ENCODE results near the gene OTOS. TPM values are rescaled to one million over a fixed set of nuclear protein-coding genes. Genes with fewer than 3 reads are reported as not detected.

Gene OTOS
- not detected for polyA plus RNA-seq (ENCODE audit: insufficient read depth in 1 of 5, insufficient read length in 5 of 5, low replicate concordance in 1 of 5)
- long read RNA-seq, donor 1: 0 reads
- long read RNA-seq, donor 2: 0 reads
- long read RNA-seq, donor 3: 0 reads
- long read RNA-seq, donor 4: 0 reads
- long read RNA-seq, donor 5: 0 reads
- long read RNA-seq, donor 6: 0 reads
- long read RNA-seq, donor 7: 0 reads
- long read RNA-seq, donor 8: 0 reads

DNA sequence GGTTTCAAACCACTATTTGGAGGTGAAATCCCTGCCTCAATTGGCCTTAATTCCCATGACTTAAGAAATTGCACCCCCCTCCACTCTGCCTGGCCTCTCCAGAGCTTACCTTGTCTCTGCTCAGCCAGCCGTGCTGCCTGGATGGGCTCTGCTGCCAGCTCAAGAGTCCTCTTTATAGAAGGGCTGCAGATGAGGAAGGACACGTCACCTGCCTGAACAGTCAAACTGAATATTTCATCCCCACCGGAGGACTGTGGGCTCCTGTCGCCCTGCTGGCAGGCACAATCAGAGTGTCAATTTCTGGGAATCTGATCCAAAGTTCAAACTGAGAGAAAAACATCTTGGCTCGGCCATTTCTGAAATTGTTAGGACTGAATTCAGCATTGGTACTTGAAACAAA lies at the start of gene OTOS:
OTOS (minus strand) TSS at position 148 of the 400 bp plus-strand sequence. CDS start 332 bp downstream, outside the sequence.
- DNase-seq: no peak

DNA sequence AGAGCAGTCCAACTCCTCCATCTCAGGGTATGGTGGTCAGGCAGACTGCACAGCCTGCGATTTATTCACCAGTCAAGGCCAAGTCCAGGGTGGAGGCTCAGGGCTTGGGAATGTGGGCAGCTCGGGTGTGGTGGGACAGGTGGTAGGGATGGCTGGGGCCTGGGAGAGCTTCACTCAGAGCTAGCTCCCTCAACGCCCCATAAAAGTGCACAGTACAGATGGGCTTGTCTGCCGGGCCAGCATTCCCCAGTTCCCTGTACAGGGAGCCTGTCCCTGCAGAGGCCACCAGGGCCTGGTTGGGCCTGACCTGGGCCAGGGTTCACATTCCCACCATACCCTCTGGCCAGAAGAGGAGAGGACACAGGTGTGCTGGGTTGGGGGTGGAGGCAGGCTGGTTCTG lies 49.2 kb upstream of the OTOS start:
- no peak for DNase-seq

DNA sequence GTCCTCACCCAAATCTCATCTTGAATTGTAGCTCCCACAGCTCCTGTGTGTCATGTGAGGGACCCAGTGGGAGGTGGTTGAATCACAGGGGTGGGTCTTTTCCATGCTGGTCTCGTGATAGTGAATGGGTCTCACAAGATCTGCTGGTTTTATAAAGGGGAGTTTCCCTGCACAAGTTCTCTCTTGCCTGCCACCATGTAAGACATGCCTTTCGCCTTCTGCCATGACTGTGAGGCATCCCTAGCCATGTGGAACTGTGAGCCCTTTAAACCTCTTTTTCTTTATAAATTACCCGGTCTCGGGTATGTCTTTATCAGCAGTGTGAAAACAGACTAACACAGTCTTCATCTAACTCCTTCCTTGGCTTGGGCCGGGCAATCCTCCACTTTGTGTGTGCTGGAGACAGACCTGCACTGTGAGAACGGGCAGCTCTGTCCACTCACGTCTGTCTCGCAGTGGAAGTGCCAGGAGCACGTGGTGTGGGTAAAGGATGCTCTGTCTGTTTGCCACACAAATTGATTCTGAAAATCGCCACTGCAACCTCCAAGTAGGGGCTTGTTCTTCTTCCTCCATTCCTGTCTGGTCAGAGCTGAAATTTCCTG lies 47.6 kb upstream of the OTOS start:
- DNase-seq: no peak

DNA sequence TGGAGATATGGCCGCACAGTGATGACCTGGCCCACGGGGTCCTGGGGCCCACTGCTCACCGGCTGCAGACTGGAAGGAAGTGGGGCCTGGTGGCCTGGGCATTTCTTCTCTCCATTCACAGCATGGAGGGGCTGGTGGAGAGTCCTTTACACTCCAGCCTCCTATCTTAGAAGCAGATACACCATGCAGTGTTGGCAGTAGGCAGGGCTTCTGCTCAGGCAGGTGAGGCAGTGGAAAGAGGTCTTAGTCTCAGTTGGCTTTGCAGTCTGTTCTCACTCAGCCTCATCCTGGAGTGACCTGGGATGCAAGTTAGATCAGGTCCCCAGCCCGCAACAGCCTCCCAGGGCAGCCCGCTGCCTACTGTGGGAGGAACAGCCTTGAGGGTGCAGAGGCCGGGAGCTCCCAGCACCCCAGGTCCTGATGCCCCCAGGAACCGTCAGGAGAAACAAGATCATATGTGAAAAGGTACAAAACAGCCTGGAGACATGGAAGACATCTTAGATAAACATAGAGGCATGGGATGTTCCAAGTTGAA lies 45.8 kb upstream of the OTOS start:
- no peak for DNase-seq

DNA sequence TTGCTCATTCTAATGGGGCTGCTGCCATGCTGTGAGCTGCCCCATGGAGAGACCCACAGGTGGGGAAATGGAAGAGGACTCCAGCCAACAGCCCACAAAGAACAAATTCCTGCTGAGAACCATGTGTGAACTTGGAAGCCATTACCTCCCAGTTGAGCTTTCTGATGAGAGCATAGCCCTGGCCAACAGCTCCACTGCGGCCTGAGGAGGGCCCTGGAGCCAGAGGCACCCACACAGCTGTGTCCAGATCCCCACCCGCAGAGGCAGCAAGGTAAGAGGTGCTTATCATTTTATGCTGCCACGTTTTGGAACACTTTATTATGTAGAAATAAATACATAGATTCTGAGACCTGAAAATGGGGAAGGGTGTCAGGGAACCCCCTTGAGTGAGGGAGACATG lies 44.2 kb upstream of the OTOS start:
- DNase-seq: no peak

DNA sequence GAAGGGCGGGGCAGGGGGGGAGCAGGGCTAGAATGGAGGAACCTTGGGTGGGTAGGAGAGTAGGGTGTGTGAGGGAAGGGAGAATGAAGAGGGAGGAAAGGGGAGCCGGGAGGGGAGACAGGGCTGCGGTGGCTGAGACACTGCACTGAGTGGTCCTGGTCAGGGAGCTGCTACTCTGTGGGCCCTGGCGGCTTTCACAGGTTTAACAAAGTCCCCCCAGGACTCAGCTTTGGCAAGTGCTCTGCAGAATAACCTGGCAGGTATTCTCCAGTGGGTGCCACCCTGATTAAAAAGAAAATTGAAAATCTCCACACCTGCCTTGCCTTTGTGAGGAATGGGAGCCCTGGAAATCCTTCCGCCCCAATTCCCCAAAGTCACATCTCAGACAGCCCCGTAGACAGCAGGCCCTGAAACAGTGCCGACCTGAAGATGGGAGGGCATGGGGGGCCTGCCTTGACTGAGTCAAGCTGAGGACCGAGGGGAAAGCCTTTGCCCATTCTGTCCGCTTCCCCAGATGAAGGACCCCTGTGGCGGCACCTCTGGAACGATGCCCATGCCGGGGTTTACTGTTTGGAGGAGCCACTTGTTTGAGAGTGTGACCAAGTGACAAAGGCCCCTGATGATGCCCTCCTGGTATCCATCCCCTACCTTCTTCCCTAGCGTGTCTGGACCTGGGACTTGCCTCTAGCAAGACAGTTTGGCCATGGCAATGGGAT lies 43.6 kb upstream of the OTOS start:
- no peak for DNase-seq

DNA sequence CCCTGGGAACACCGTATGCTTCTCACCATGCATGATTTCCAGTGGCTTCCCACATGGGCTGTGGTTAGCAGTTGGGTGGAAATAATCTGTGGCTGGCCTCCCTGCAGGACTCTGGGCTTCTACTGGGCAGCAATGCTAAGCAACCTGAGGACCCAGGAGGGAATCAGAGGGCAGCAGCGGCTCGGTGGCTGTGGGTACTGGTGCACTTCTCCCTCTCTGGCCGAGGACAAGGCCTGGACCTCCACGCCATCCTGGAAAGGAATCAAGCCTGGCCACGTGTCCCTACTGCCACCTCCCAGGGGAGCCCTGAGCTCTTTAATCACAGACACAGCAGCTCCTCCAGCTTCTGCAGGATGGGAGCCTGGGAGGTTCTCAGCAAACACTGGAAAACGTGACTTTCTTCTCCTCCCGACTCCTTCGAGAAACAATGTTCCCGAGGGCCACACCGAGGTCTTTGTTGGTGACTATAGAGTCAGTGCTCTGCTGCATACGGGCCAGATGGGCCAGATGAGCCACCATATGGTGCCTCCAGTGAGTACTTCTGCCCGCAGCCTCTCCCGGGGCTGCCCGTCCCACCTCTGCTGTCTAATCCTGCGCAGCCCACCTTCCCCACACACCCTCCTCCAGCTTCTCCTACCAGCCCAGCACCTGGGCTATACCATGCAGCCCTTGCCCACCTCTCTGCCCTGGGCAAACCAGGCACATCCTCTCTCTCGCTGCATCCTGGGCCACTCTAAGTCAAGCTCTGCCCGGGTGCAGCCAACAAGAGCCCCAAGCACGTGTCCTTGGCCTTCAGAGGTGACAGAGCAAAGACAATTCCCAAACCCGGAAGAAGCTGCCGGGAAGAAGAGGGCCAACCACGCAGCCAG lies 42.8 kb upstream of the OTOS start:
- no peak for DNase-seq

DNA sequence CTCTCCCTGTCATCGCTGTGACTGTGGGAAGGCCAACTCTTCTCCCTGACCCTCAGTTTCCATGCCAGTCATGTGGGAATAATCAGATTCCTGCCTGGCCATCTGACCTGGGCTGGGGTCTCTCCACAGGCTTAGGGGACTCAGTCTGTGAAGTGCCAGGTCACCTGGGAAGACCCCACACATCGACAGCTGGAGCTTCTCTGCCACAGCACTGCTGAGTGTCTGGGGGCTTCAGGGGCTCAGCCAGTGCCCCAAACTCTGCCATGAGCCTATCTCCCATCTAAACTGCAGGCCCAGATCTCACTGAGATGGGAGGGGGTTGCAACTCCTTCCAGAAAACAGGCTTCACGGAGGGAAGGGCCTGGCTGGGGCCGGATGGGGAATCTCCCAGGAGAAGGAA lies 42.0 kb upstream of the OTOS start:
- no peak for DNase-seq

DNA sequence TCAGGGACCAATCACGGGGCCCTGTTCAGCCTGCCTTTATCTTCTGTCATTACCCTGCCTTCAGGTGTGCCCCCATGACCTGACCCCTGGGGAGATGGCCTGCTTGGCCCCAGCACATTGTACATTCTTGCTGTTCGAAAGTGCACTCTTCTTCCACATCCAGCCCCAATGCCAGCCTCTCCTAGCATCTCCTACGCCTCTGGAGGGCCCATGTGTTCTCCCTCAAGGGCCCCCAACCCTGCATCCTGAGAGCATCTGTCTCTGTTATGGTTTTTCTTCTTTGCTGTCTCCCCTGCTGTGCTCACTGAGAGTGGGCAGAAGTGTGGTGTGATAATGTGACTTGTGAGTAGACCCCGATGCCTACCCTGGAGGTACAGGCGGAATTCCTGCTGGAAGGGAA lies 41.5 kb upstream of the OTOS start:
- DNase-seq: no peak

DNA sequence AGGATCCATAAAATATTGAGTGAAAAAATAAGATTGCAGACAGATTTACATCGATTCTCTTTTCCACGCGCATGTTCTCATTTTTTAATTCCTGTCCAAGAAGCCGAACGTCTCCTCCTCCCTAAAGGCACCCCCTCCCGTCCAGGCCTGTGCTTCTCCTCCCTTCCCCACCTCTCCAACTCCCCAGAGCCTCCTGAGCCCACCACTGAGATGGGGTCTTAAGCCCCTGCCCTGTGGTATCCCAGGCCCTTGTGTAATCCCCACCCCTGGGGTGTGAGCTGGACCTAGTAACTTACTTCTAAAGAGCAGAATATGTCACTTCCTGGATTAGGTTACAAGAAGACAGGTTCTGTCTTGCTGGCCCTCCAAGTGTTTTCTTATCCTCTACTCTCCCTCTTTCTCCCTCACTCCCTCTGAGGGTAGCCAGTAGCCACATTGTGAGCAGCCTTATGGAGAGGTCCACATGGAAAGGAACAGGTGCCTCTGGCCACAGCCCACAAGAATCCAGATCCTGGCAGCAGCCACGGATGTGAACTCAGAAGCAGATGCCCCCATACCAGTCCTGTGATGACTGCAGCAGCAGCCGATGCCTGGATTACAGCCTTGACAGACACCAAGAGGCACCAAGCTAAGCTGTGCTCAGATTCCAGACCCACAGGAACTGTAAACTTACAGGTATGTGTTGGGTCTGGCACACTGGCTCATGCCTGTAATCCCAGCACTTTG lies 39.6 kb upstream of the OTOS start:
- DNase-seq: no peak

DNA sequence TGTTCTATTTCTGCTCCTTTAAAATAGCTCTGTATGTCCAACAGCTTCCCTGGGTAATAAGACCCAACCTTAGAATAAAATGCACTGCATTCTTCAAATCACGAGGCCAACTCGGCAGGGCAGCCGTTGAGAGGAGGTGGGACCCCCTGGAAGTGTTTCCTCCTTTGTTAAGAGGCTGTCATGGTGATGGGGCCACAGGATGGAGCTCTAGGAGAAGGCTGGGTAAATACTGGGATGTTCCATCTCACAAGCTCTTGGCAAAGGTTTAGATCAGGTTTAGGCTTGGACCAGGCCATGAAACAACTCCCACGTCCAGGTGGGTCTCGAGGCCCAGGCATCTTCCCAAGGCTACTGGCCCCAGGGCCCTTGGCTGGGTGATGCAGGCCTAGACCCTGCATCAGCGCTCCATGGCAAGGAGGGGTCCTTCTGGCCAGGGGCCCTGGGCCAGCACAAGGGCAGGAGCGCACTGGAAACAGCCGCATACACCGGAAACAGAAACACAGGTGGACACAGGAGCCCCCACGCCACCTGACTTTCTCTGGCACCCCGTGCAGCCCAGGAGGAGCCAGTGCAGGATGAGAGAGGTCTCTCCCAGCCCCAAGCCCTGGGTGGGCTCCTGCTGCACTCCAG lies 38.8 kb upstream of the OTOS start:
- no peak for DNase-seq

DNA sequence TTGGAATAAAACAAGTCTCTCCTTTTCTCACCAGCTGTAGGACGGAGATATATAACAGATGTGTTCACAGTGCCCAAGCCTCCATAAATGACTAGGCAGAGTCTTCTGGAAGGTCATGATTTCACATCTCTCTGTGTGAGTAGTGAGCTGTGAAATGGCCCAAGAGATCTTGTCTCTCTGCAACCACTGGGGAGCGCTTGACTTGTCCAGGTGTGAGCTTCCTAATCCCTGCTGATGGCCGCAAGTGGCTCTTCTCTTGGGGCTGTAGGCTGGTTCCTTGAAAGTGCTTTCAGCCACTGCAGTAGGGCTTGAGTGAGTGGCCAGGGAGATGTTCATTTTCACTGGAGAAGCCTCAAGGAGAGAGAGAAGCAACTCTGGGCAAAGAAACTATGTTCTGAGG lies 38.1 kb upstream of the OTOS start:
- DNase-seq: no peak

DNA sequence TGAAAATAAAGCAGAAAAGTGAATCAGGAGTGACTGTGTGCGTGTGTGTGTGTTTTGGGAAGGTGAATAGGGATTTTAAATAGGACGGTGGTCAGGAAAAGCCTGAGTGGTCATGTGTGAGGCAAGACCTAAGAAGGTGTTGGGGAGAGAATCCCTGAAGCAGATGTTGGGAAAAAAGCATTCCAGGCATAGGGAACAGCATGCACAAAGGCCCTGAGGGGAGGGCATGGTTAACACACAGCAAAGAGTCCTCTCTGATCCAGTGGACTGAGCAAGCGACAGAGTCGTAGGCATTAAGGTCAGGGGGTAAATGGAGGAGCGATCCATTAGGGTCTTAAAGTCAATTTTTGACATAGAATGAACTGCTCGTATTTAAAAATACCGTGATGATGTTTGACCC lies 34.0 kb upstream of the OTOS start:
- no peak for DNase-seq

DNA sequence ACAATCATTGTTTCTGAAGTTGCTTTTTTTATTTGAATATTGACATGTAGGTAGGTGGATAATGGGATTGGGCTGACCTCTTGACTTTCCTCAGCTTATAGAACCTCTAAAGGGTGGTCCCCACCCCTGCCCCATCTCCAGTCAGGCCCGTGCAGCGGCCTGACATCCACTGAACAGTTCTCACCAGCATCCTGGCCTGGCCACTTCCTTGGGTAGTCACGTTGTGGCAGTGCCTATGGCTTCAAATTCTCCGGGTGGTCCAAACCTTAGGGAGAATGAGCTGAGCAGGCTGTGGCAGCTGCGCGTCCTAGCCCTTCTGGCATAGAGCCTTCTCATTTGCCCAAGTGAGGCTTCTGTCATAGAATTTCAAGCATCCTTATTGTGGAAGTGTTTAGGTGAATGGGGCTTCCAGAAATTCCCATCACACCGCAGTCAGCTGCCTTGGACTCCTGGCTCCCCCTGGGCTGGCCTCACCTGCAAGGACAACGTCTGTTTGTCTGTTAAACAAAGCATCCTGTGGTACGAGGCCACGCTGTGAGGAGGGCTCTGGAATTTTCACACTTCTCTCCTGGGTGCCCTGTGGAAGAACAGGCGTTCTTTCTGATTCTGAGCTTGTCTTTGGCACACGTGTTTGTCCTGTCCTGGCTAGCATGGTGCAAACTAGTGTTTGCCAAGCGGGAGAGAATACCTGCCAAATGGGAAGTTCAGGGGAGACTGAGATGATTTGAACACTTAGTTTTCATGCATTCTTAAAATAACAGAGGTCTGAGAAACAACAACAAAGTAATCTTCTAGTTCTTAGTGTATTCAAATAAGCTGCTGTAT lies 31.8 kb upstream of the OTOS start:
- DNase-seq: no peak

DNA sequence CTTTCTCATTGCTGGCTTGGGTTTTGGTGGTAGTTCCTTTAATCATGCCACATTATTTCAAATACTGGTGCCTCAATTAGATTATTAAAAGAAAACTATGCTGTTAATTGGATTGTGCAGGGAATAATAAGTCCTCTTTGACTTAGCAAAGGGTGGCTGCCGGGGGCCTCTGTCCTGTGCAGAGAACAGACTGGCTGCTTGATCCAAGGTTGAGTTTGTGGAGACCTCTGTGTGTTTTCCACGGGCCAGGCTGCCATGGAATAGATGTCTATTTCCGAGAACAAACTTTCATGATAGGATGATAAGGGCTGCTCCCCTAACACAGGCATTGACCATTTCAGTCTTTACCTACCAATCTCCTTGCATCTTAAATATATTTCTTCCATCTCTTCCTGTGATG lies 30.4 kb upstream of the OTOS start:
- no peak for DNase-seq

DNA sequence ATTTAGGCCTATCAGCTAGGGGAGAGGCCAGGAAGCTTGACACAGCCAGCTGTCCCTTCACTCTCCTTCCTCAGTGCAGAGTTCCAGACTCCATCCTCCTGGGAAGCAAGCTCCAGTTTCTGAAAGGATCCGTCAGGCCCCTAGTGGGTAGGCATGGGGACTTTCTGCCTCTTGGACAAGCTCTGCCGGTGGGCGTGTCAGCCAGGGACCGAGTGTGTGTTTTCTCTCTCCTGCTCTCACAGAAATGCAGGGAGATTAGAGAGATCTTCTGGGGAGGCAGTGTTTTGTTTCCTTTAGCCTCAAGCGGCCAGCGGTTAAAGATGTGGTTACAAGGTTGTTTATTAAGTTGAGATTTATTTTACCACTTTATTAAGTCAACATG lies 29.9 kb upstream of the OTOS start:
- DNase-seq: no peak

DNA sequence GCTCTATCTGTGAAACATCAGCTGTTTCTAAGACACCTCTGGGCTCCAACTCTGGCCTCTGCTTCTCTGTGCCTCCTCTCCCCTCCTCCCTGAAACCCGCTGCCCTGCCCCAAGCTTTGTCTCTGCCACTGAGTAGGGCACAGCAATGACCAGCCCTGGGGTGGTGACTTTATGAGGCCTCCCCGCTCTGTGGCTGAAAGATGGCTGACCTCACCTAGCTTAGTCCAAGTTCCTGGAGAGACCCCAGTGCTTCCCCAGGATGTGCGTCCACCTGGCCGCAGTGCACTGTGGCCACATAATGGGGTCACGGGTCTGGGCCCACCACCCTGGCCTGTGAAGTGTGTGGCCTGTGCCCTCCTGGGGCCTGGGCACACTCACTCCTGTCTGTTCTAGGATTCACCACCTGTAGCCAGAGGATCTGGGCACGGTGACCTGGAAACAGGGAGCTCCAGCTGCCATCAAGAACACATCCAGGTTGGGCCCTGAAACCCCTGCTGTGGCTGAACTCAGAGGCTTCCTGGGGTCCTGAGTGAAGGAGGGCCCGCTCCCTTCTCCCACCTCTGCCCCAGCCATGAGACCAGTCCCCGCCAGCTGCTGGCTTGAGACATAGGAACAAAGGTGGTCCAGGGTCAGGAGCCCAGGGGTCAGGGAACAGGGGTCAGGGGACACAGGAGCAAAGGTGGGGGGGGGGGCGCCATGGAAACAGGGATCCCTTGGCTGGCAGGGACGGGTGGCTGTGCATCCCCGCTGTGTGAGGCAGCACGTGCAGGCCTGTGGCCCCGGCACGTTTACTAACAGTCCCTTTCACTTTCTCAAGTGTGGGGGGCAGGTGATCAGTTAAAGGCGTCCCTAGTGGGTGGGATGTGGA lies 29.3 kb upstream of the OTOS start:
- no peak for DNase-seq

DNA sequence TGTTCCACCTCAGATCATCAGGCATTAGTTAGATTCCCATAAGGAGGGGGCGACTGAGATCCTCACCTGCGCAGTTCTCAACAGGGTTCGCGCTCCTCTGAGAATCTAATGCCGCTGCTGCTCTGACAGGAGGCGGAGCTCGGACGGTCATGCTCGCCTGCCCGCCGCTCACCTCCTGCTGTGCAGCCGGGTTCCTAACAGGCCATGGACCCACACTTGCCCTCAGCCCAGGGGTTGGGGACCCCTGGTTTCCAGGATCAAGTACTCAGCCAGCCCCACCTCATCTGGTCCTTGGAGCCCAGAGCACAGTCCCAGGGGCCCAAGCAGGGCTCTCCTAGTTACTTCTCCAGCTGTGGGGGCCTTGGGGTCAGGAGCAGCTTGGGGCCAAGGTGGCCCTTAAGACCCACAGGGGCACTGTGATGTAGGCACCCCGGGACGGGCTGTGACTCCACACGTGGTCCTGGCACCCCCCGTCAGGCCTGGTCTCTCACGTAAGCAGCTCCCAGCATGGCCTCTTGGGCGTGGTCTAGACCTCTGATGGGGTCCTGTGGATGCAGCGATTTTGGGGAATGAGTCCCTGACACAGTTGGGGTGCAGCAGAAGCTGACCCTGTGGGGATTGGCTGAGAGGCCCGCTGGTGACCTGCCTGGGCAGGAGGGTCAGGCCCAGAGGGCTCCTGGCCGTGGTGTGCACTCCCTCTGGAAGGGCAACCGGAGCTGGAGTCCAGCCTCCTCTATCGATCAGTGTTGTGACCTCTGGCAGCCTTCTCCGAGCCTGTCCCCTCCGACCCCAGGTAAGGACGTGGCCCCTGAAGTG lies 28.3 kb upstream of the OTOS start:
- no peak for DNase-seq
